Esophagus squamous epithelium (tissue), 4 donors: ENCODE results near the gene KLHL11. TPM values are rescaled to one million over a fixed set of nuclear protein-coding genes. Genes with fewer than 3 reads are reported as not detected.

Experiments used
- small RNA-seq, 4 donors: library from RNA; depleted of rRNA; stranded (forward); fragments of <200 nt; gene quantifications; one replicate each; pipeline ENCODE3, GENCODE V24; 2016
- total RNA-seq, 4 donors: library from RNA; depleted of rRNA; stranded (reverse); fragments of >200 nt; gene quantifications; one replicate each; pipeline ENCODE4 v1.1.0, GENCODE V29; 2016

Gene KLHL11
- total RNA-seq, 4 donors from 2014 or later = 11.8 to 20.4 (median 13.1) TPM

Small RNA genes within 50 kb of the gene (small RNA-seq; reads per million reads assigned to genes)
- 0 reads per million in 4 donors for gene AC125257.2

Other genes with a start within 250 kb of the KLHL11 start
- gene KRT17, start 240.8 kb downstream of the KLHL11 start, total RNA-seq = 1,000 to 10,000 TPM in 1 of 4 donors, 10 to 100 TPM in 3; 45.8 to 2,552 (median 75.7) TPM
- gene EIF1, start 176.5 kb downstream of the KLHL11 start, total RNA-seq = 100 to 1,000 TPM in 3 of 4 donors, 10 to 100 TPM in 1; 96.5 to 311 (median 223) TPM
- gene GAST, start 153.1 kb downstream of the KLHL11 start, total RNA-seq = not detected
- under 1 TPM; 0.34 to 0.94 (median 0.53) TPM for gene HAP1, start 130.8 kb downstream of the KLHL11 start, total RNA-seq
- 1,000 to 10,000 TPM in 2 of 4 donors, 100 to 1,000 TPM in 2; 709 to 2,355 (median 1,148) TPM for gene JUP, start 78.7 kb downstream of the KLHL11 start, total RNA-seq
- 1 to 10 TPM; 2.4 to 7.1 (median 3.7) TPM for gene P3H4, start 53.5 kb downstream of the KLHL11 start, total RNA-seq
- gene FKBP10, start 52.4 kb downstream of the KLHL11 start, total RNA-seq = 10 to 100 TPM in 2 of 4 donors, 1 to 10 TPM in 1, under 1 TPM in 1; 0.19 to 21.4 (median 8.4) TPM
- gene NT5C3B, start 29.2 kb downstream of the KLHL11 start, total RNA-seq = 10 to 100 TPM; 23.8 to 45.4 (median 30.5) TPM
- under 1 TPM in 1 of 4 donors, not detected in 3; 0.57 TPM for gene KLHL10, start 27.6 kb downstream of the KLHL11 start, total RNA-seq
- gene ACLY, start 53.5 kb upstream of the KLHL11 start, total RNA-seq = 100 to 1,000 TPM in 1 of 4 donors, 10 to 100 TPM in 3; 51.5 to 121 (median 62.7) TPM
- under 1 TPM in 1 of 4 donors, not detected in 3; 0.38 TPM for gene ODAD4, start 65.2 kb upstream of the KLHL11 start, total RNA-seq
- gene CNP, start 101.4 kb upstream of the KLHL11 start, total RNA-seq = 10 to 100 TPM; 45.3 to 66.0 (median 53.0) TPM
- 10 to 100 TPM; 42.6 to 82.0 (median 67.2) TPM for gene DNAJC7, start 152.0 kb upstream of the KLHL11 start, total RNA-seq
- gene NKIRAS2, start 154.7 kb upstream of the KLHL11 start, total RNA-seq = 10 to 100 TPM; 34.0 to 48.6 (median 35.7) TPM
- gene C17orf113, start 185.2 kb upstream of the KLHL11 start, total RNA-seq = under 1 TPM in 3 of 4 donors, not detected in 1; 0.35 to 0.57 (median 0.48) TPM
- under 1 TPM in 2 of 4 donors, not detected in 2; 0.18 to 0.38 TPM for gene ZNF385C, start 233.1 kb upstream of the KLHL11 start, total RNA-seq
- 10 to 100 TPM in 1 of 4 donors, 1 to 10 TPM in 3; 3.9 to 10.4 (median 8.9) TPM for gene DHX58, start 247.3 kb upstream of the KLHL11 start, total RNA-seq